C1 segment of cervical spinal cord (tissue), 14 donors: Measurements from ENCODE around the gene LRWD1.
"Not testable (repeated sequence)": the region's sequence is repeated elsewhere in the genome, so short reads cannot be mapped to it uniquely, and the experiment has no call there.

Source experiments
- DNase-seq, 14 donors: peaks; one replicate each; lab custom pipeline; 2025; lab: John Stamatoyannopoulos, UW

LRWD1 gene

GRCh38 chr7:102467581-102468477 lies 3.0 kb downstream of the LRWD1 start:
- no peak for DNase-seq

GRCh38 chr7:102468478-102469350 lies 3.9 kb downstream of the LRWD1 start:
- peak in 1 of 14 donors; percentile 35 for DNase-seq

- no peak for DNase-seq
Observed at GRCh38 chr7:102469351-102469971, 4.7 kb downstream of the LRWD1 start.

- no peak for DNase-seq
Observed at GRCh38 chr7:102469972-102470825, 5.4 kb downstream of the LRWD1 start.

- DNase-seq = no peak
Observed at GRCh38 chr7:102471791-102472125, 7.0 kb downstream of the LRWD1 start.

GRCh38 chr7:102472126-102473041 lies 7.6 kb downstream of the LRWD1 start:
- peak in 2 of 14 donors; percentile 15 to 72 for DNase-seq

- DNase-seq = peak in 6 of 14 donors; percentile 11 to 62 (median 36)
Observed at GRCh38 chr7:102473271-102473991, 8.6 kb downstream of the LRWD1 start.

- not testable (repeated sequence) for DNase-seq
Observed at GRCh38 chr7:102474116-102474515, 9.3 kb downstream of the LRWD1 start.

GRCh38 chr7:102474736-102475435 lies 10.1 kb downstream of the LRWD1 start:
- not testable (repeated sequence) for DNase-seq

GRCh38 chr7:102478314-102479208 lies 13.8 kb downstream of the LRWD1 start, which contains the start of gene POLR2J:
Gene POLR2J (minus strand): TSS chr7:102478922. CDS start chr7:102478860, 62 bp downstream.
- not testable (repeated sequence) for DNase-seq

- DNase-seq = not testable (repeated sequence)
Observed at GRCh38 chr7:102479209-102479584, 14.4 kb downstream of the LRWD1 start.

GRCh38 chr7:102479982-102480637 lies 15.3 kb downstream of the LRWD1 start:
- DNase-seq = not testable (repeated sequence)

- DNase-seq = not testable (repeated sequence)
Observed at GRCh38 chr7:102481962-102482361, 17.2 kb downstream of the LRWD1 start.

GRCh38 chr7:102484317-102484716 lies 19.5 kb downstream of the LRWD1 start:
- not testable (repeated sequence) for DNase-seq

- not testable (repeated sequence) for DNase-seq
Observed at GRCh38 chr7:102490529-102491075, 25.8 kb downstream of the LRWD1 start.

- DNase-seq = not testable (repeated sequence)
Observed at GRCh38 chr7:102493220-102493935, 28.6 kb downstream of the LRWD1 start.
